ENCODE data around the gene SIX3.

The SIX3 gene

DNA sequence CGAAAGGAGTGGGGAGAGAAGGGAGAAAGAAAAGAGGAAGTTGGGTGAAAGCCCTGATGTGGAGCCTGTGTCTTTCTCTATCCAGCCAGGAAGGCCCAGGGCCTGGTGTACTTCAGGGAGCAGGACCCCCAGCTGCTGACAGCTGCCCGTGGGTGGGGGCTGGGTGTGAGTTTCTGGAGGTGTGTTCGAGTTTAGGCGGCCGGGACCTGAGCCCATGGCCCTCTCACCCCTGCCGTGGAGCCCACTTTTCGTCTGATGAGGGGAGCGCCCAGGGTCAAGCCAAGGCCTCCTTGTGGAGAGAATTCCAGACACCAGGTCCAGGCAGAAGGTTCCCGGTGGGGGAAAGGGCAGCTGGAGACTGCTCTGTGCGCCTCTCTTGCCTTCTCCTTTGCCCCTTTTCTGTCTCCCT, 2.2 kb downstream of the SIX3 start:
- no peak for DNase-seq (ENCODE audit: low spot score)

DNA sequence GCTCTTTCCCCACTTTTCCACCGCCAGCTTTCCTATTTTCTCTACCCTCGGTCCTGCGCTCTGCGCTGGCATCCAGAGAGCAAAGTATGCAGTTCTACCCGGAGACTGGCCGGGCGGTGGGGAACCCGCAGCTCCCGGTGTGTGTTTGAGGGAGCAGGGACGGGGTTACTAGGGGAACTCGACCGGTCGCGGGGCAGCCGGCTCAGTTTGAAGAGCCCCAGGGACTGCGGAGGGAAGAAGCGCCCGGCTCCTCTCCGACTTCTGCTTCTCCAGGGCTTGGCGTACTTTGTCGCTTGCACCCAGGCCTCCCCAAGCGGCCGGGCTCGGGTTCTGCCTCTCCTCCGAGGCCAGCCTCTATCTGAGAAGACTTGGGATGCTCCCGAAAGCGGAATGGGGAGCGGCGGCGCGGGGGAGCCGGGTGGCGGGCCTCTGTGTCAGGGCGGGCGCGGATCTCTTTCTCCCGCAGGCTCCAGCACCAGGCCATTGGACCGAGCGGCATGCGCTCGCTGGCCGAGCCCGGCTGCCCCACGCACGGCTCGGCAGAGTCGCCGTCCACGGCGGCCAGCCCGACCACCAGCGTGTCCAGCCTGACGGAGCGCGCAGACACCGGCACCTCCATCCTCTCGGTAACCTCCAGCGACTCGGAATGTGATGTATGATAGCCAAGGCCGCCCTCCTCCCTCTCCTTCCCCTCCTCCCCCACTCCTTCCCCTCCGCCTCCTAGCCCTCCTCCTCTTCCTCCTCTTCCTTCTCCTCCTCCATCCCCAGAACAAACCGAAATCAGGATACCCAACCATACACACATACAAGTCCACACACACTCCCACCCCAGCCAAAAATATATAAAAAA, 2.8 kb downstream of the SIX3 start:
- no peak for DNase-seq (ENCODE audit: low spot score)

DNA sequence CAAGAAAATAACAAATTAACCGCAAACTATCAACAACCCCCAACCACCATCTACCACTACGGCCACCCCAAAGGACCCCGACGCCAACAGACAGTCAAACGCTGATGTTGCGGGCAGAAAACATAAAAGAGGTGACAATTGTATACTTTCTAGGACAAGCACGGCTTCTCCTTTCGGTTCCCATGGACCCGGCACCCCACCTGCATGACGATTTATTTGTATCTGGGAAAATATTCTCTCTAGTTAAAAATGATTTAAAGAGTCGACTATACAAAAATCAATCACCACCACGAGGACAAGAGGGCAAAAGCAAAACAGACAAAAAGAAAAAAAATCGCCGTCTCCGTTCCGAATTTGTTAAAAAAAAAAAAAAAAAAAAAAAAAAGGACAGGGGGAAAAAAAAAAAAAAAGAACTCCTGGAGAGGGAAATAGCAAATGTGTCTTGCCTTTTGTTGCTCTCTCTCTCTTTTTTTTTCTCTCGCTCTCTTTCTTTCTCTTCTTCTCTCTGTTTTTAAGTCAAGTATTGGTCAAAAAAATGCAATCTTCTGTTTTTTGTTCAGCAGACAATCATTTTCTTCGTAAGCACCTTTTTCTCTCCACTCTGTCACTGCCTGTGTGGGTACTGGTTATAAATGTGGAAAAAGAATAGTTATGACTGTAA, 3.6 kb downstream of the SIX3 start:
- no peak for DNase-seq (ENCODE audit: low spot score)

DNA sequence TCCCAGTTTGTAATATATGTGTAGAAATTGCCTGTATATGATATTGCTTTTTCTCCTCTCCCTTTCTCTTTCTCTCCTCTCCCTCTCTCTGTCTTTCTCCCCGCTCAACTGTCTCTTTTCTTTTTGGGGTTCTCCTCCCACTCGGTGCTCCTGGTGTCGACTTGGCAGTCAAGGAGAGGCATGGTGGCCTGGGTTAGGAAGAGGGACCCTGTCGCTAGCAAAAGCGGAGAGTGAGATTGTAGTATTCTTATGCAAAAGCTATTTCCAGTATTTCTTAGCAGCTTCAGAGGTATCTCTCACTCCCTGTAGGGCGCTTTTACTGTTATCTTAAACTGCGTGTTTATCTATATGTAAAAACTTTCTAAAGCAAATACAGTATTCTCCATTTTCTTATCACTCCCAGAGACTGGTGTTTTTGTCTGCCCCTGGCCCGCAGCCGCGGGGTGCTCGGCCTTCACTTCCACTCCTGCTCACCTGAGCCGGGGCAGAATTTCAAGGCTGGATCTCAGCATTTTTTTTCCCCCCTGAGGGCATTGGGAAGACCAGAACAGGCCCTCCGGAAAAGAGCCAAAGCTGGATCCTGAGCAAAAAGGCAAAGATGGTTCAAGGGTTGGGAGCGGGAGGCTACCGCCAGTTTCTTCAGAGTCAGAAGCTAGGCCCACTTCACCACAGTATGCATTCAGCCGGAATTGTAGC, 4.3 kb downstream of the SIX3 start:
- no peak for DNase-seq (ENCODE audit: low spot score)

DNA sequence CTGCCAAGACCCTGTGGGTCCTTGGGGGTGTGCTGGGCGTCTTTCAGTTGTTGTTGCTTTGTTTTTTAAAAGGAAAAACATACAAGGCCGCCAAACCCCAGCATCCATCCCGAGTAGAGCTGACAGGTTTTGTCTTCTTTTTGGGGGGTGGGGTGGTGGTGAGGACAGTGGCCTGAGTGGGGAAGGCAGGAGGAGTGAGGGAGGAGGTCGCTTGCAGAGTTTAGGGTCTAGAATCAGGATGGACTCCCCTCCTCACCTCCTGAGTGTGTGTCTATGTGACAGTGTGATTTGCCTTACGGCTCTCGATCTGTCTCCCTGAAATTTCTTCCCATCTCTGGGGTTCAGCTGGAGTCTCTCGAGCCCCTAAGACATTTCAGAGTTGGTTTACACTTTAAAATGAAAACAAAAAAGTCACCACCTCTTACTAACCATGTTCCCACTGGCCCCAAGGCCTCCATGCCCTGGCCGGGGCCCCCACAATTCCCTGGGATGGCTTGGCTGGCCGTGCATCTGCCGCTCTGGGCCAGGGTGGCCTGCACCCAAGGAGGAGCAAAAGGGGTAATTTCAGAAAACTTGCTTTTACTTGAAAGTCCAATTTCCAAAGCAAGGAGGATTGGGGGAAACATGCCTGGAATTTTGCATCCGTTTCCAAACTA, 5.0 kb downstream of the SIX3 start:
- no peak for DNase-seq (ENCODE audit: low spot score)

DNA sequence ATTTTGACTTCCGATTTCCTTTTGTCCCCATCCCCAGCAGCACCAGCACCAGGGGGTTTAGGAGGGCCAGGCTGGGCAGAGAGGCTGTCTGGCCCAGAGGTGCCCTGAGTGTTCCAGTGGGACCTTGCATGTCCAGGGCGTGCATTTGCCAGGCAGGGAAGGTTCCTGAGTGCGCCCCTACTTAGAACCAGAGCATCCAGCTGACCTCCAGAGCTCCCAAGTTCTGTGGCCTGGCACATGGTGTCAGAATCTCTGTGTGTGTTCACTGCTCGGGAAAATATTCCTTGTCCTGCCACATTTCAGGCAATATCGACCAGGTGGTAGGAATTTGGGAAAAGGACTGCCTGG, 5.5 kb downstream of the SIX3 start:
- no peak for DNase-seq (ENCODE audit: low spot score)

DNA sequence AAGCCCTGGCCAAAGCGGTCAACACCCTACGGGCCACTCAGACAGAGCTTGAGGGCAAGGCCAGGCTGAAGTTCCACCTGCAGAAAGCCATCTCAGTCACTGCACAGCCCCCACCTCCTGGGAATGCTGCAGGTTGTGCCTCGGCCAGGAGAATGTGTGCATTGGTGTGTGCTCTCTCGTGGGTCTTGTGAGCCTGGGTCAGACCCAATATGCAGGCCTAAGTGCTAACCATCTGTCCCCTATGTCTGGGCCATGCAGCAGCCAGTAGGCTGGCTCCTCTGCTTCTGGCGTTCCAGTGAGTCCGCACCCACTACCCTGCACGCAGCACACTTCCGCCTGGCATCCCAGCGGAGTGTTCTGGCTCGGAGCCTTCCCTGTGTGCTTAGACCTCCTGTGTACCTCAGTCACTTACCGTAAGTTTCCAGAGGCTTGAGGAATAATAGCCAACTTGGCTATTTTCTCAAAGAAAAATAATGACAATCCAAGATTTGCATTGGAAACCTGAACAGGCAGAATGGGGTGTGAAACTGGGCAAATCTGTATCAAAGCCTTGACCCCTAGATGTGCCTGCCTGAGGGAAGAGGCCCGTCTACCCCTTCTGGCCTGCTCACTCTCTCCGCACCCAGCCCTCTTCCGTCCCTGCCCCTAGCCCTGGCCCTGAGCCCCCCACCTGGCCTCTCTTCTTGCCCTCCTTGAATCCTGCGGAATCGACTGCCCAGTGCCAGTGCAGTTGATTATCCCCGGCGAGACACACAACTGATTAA, 7.2 kb downstream of the SIX3 start:
- no peak for DNase-seq (ENCODE audit: low spot score)

DNA sequence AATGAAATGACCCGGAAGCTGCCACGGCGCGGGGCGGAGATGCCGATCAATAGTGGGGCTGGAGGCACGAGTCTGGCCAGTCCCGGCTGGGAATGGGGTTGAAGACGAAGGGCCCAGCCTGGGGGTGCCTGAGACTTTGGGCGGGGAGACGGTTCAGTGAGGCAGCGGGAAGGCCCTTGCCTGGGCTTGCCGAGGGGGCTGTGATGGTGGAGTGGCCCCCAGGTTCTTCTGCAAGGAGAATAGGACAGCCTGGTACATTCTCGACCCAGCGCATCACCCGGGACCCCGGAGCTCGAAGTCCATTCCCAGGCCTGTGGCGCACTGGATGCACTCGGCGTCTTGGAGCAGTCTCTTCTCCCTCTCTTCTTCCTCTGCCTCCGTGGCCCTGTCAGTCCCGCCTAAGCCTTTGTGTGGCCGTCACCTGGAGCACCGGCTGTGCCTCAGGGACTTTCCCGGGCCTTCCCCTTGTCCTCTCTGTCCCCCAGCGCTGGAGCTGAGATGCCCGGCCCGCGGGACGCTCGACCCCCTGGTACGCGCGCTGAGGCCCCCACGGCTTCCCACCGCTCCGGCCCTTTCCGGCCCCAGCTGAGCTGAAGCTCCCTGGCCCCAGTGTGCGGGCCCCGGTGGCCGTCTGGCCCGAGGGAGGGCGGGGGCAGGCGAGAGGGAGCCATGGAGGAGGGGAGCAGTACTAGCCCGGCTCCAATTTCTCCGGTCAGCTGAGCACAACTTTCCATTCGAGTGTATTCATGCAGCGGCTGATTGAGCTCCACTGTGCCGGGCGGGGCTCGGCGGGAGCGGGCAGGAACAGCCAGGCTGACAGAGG, 8.0 kb downstream of the SIX3 start:
- DNase-seq (ENCODE audit: low spot score): peak; percentile 28

DNA sequence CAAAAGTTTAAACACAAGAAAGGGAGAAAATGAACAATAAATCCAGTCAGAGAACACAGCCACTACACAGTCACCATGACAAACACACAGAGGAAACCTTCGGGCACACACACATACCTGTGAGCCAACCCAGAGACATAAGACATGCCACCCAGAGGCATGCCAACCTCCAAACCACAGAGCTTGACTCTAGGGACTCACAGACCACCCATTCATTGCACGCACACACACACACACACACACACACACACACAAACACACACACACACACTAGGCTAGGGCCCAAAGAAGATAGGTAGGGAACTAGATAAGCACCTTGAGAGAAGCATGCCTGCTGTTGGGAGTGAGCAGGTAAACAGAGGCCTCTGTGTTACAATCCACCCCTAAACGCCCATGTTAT, 9.1 kb downstream of the SIX3 start:
- no peak for DNase-seq (ENCODE audit: low spot score)

DNA sequence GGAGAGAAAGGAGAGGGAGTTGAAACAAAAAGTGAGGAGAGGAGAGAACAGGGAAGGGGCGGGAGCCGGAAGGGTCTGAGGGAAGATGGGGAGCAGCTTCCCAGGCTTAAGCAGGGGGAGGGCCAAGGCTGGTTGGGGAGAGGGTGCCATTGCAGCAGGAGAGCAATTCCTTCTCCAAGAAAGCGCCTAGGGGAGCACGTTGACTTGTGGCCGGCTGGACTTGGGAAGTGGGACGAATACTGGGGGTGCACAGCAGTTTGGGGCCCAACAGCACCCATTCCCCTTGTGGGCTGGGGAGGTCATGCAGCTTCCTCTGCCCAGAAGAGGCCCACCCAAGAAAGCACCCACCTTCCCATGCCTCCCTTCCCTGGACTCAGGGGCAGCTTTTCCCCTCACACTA, 9.6 kb downstream of the SIX3 start:
- no peak for DNase-seq (ENCODE audit: low spot score)

DNA sequence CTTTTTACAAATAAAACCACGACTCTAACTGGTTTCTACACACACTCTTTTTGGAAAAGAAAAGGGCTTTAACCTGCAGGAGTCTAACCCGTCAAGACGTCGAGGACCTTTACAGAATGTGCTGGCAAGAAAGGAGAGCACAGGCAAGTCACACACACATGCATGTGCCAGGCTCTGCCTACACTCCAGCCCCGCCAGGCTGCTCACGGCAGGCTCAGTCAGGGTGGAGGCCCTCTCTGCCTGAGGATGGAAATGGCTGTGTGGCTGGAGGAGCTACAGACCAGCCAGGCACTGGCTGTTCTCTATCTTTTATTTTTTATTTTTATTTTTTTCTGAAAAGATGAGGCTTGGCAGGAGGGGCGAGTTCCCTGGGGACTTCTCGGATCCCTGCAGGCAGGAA, 10.2 kb downstream of the SIX3 start:
- DNase-seq (ENCODE audit: low spot score): no peak

DNA sequence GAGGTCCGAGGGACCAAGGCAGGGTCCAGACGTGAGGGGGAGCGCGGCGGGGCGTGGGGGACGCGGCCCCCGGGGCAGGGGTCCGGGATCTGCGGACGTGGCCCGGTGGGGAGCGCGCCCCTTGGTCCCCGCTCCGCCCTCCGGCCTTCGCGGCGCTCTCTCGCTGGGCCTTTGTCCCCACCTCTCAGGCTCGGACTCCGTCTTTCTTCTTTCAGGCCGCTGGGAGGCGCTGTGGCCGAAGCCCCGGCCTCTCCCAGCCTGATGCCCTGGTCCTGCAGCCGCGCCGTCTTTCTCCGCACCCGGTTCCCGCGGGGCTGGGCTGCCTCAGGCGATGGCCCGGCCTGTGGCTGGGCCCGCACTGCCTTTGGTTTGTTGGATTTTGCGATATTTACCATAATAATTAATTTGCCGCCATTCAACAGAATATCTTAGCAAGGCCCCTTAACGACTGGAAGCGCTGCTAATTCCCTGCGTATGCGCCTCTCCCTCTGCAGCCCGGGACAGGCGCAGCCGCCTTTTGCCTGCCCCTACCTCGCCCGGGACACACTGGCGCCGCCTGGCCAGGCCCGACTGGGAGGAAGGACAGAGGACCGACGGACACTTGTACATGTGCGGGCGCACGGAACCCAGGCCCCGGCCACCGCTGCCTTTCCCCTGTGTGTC, 10.8 kb downstream of the SIX3 start:
- DNase-seq (ENCODE audit: low spot score): peak; percentile 67

DNA sequence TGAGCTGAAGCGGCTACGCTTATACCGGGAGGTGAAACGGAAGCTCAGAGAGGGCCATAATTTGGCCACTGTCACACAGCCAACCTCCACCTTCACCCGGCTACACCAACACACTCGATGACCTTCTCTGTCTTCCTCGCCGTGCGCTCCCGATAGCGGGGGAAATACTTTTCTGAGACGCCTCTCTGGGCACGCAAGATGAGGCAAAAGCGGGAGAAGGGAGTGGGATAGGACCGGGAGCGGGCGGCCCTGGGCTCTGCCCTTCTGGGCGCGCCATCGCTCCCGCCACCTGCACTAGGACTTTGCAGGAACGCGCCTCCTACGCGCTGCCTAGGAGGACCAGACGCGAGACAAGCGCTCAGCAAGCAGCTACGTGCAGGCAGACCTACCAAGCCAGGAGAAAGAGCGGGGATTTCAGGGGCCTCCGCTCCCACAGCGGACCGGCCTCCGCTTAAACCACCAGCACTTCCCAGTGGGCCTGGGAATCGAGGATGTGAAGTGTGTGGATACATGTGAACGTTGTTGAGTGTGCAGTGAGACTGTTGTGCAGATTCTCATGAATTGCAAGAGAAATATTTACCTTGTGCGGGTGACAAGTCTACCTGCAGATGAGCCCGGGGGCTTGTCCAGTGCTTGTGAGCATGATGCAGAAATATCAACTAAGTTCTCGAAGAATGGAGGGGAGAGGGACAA, 11.4 kb downstream of the SIX3 start:
- DNase-seq (ENCODE audit: low spot score): no peak

DNA sequence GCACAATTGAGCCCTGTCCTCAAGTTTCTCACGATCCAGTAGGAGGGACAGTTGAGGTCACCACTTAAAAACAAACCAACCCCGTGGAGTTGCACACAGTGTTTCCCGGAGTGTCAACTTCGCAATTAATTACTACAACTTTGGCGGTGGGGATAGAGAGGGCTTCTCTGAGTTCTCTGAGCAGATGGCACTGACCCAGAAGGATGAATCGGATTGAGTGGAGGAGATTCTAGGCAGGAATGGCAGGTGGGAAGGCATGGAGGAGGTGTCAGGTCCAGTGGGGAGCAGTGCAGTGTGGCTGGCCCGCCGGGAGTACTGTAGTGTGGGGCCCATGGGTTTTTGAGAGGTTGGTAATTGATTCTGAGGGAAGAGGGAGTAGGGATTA, 12.0 kb downstream of the SIX3 start:
- DNase-seq (ENCODE audit: low spot score): no peak

DNA sequence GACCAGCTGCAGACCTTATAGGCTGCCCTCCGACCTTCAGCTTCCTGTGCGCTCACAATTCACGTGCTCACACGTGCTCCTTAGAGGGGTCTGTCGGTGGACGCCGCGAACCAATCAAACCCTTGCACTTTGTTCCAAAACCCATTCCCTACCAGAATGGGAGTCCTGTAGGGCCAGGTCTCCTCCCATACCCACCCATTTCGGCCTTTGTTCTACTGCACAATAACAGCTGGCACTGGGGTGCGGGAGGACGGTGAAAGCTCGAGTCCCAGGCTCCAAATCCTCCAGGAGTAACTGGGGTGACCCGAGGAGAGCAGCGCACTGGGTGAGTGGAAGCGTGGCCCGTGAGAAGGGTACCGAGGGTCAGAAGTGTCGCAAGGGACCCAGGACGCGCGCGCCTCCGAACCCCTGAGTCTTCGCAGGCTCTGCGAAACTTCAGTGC, 13.0 kb downstream of the SIX3 start:
- no peak for DNase-seq (ENCODE audit: low spot score)

DNA sequence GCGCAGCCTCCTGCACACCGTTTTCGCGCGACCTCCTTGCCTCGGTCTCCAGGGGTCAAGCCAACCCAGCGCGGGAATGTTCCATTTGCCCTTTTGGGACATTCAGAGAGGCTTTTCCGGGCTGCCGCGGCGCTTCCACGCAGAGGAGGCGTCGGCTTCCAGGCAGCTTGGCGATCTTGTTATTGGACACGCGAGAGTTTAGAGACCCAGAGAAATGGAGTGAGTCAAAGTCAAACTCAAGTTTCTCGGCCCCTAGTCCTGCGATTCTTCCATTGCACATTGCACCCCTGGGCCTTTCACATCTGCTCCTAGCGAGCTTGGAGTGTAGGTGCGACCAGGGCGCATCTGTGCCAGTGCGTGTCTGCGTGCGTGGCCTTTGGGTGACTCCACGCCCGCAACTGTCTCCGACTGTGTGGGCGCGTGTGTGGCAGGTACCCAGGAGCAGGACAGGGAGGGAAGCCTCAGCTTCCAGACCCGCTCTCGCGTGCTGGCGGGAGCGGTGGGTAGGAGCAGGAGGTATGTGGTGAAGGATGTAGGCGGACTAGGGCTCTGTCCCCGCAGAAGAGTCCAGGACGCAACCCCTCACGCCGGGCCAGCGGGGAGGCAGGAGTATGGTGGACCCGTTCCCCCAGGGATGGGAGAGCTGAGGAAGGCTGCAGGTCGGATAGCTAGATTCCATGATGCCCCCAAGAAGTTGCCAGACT, 13.5 kb downstream of the SIX3 start:
- DNase-seq (ENCODE audit: low spot score): no peak

DNA sequence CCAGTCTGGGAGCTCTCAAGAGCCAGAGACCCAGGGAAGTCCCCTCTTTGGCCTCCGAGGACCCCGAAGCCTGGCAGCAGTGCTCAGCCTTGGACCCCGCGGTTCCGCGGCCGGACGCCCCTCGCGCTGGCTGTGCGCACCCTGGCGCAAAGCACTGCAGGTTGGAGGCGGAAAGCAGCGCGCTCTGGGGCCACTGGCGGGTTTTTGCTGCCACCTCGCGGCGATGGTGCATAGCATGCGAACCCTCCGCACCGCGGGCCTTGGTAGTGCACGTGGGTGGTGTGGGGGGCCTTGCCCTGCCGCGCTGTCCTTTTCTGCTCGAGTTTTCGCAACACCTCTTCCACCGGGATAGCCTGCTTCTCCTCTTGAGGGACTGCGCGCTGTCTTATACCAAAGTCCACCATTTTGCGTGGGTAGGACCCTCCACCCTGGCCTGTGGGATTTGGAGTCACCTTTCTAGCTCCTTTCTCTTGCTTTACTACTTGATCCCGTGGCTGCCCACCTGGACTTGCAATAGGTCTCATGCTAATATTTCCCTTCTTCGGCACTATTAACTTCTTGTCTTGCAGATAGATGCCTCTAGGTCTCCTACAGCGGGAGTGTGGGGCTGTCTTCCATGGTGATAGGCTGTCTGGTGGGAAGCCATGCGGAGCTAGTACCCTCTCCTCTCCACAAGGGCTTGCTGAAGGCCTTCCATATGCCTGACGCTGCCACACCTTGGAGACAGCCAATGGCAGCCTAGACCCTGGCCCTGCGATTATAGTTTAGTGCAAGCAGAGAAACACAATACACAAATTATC, 14.3 kb downstream of the SIX3 start:
- DNase-seq (ENCODE audit: low spot score): peak; percentile 59

DNA sequence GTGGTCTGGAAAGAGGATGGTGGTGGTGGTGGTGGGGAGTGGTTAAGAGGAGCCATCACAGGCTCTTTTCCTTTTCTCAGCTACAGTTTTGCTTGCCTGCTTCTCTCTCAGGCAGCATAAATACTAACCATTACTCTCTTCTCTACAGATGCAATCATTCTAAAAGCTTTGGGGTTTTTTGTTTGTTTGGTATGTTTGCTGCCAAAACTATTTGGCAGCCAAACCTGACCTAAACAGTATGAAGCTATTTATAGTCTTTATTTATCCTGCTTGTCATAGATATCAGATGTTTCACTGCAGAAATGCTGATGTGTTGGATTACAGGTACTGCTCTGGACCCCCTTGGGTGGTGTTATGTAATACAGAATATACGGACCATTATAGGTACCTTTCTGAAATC, 15.3 kb downstream of the SIX3 start:
- no peak for DNase-seq (ENCODE audit: low spot score)

Data from SW480 (cell line).